Measurements from ENCODE around the gene CSNK2B. TPM values are rescaled to one million over a fixed set of nuclear protein-coding genes. Genes with fewer than 3 reads are reported as not detected.

CSNK2B gene
- total RNA-seq, 1 experiment from 2014 or later: 221 TPM

DNA sequence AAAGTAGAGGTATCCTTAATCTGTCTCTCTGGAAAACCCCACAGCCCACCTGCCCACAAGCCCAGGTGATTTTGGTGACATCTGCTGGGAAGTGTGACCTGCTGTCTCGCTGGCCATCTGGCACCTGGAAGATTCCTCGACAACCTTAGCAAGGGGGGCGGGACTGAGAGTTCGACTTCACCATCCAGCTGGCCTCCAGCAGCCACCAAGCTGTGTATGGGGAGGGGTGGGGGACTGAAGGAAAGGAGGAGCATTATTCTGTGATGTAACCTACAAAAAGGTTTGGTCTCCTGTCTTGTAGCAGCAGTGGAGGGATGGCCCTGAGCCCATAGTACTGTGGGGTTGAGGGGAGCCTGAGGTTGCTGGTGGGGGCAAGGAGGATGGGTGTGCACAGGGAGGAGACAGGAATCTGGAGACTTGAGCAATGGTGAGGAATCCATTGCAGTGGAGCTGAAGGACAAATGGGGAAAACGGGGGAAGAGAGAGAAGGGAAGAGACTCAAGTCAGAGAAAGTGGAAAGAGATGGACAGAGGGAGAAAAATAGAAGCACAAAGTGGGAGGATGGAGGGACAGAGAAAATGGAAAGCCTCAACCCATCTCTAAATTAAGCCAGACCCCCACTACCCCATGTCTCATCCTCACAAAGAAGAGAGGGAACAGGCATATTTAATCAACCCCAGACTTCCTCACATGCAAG lies 44.8 kb downstream of the CSNK2B start:
- H3K9me3 Mint-ChIP-seq (ENCODE audit: unreplicated experiment): no peaks in the 10 kb centered on the region
- Histone ChIP-seq H3K9me3 (no peaks in the 10 kb centered on the region), H3K27me3 (replicated peaks; ENCODE audit: control insufficient read depth, insufficient read depth, low read length) (no peaks in the 10 kb centered on the region), H3K4me1 (peaks cover 26% of the 10 kb centered on the region), H3K4me3 (ENCODE audit: low read depth, low read length) (no peak overlapping the region), H3K36me3 (ENCODE audit: control insufficient read depth, insufficient read depth, low read length) (no peaks in the 10 kb centered on the region)
- H3K36me3 Mint-ChIP-seq (ENCODE audit: insufficient read depth, unreplicated experiment): peaks cover 5% of the 10 kb centered on the region
- no peak for DNase-seq
- ChIA-PET POLR2A (interaction anchor here (0.9 to 1.0 kb wide), 2 partner anchors 28 to 117 kb away, joined by 3 to 4 read pairs; partner anchors contain the start of gene HSPA1B), CTCF (interaction anchor here (1.0 kb wide), 1 partner anchor 30 kb away, joined by 4 read pairs; the partner anchor contains the start of gene LY6G5C)
- BruUV-seq (replicated peaks): no TSS peak
- H3K27me3 Mint-ChIP-seq (ENCODE audit: insufficient read depth, unreplicated experiment): no peaks in the 10 kb centered on the region
- H3K27ac Mint-ChIP-seq (ENCODE audit: unreplicated experiment): no peak overlapping the region
- no peak overlapping the region for H3K4me3 Mint-ChIP-seq (ENCODE audit: unreplicated experiment)
- TF ChIP-seq, protein P1, sequence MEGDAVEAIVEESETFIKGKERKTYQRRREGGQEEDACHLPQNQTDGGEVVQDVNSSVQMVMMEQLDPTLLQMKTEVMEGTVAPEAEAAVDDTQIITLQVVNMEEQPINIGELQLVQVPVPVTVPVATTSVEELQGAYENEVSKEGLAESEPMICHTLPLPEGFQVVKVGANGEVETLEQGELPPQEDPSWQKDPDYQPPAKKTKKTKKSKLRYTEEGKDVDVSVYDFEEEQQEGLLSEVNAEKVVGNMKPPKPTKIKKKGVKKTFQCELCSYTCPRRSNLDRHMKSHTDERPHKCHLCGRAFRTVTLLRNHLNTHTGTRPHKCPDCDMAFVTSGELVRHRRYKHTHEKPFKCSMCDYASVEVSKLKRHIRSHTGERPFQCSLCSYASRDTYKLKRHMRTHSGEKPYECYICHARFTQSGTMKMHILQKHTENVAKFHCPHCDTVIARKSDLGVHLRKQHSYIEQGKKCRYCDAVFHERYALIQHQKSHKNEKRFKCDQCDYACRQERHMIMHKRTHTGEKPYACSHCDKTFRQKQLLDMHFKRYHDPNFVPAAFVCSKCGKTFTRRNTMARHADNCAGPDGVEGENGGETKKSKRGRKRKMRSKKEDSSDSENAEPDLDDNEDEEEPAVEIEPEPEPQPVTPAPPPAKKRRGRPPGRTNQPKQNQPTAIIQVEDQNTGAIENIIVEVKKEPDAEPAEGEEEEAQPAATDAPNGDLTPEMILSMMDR (IDR thresholded peaks at IDR 0.05; ENCODE audit: insufficient read depth in 1 of 2, low read depth in 1 of 2, low read length in 1 of 2, severe bottlenecking in 1 of 2, unreplicated experiment in 1 of 2): no peak
- peaks cover 31% of the 10 kb centered on the region for H3K4me1 Mint-ChIP-seq (ENCODE audit: low read depth, unreplicated experiment)
- intact Hi-C loops (cut with micrococcal nuclease; ENCODE audit: unreplicated experiment): no loop called here

GRCh38 chr6:31711233-31711632 lies 45.4 kb downstream of the CSNK2B start:
- intact Hi-C loops (cut with micrococcal nuclease; ENCODE audit: unreplicated experiment): no loop called here
- Mint-ChIP-seq H3K27me3 (ENCODE audit: insufficient read depth, unreplicated experiment) (no peaks in the 10 kb centered on the region), H3K36me3 (ENCODE audit: insufficient read depth, unreplicated experiment) (peaks cover 5% of the 10 kb centered on the region), H3K4me3 (ENCODE audit: unreplicated experiment) (no peak overlapping the region), H3K27ac (ENCODE audit: unreplicated experiment) (no peak overlapping the region), H3K9me3 (ENCODE audit: unreplicated experiment) (no peaks in the 10 kb centered on the region), H3K4me1 (ENCODE audit: low read depth, unreplicated experiment) (peaks cover 31% of the 10 kb centered on the region)
- Histone ChIP-seq H3K9me3 (no peaks in the 10 kb centered on the region), H3K4me1 (peaks cover 26% of the 10 kb centered on the region), H3K36me3 (ENCODE audit: control insufficient read depth, insufficient read depth, low read length) (no peaks in the 10 kb centered on the region), H3K27me3 (replicated peaks; ENCODE audit: control insufficient read depth, insufficient read depth, low read length) (no peaks in the 10 kb centered on the region), H3K4me3 (ENCODE audit: low read depth, low read length) (no peak overlapping the region)
- TF ChIP-seq, protein P1 (IDR thresholded peaks at IDR 0.05; ENCODE audit: insufficient read depth in 1 of 2, low read depth in 1 of 2, low read length in 1 of 2, severe bottlenecking in 1 of 2, unreplicated experiment in 1 of 2): no peak
- CTCF ChIA-PET: interaction anchor here (1.0 kb wide), 1 partner anchor 30 kb away, joined by 4 read pairs; the partner anchor contains the start of gene LY6G5C
- no peak for DNase-seq
- no TSS peak for BruUV-seq (replicated peaks)
- POLR2A ChIA-PET: interaction anchor here (0.9 kb wide), 1 partner anchor 116 kb away, joined by 4 read pairs; the partner anchor contains the start of gene HSPA1B

DNA sequence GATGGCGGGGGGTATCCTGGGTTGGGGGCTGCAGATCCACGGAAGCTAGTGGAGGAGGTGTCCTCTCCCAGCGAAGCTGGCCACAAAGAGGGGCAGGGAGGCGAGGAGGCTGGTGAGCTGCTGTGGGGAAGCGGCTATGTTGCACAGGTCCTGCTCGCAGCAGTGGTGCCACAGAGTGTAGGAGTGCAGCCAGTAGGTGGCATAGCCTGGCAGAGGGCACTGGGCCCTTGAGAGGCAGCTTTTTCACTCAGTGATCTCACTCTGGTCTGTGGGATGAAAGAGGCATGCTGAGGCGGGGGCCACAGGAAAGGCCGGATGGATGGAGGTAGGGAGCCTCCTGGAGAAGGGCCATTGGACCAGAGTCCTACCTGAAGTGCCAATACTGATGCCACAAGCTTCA lies 46.4 kb downstream of the CSNK2B start:
- no peak for DNase-seq
- peaks cover 26% of the 10 kb centered on the region for H3K4me1 ChIP-seq
- CTCF ChIA-PET: interaction anchor here (1.0 kb wide), 1 partner anchor 57 kb away, joined by 3 read pairs; no protein-coding TSS in a partner anchor
- Mint-ChIP-seq H3K27me3 (ENCODE audit: insufficient read depth, unreplicated experiment) (no peaks in the 10 kb centered on the region), H3K4me1 (ENCODE audit: low read depth, unreplicated experiment) (peaks cover 32% of the 10 kb centered on the region), H3K9me3 (ENCODE audit: unreplicated experiment) (no peaks in the 10 kb centered on the region), H3K27ac (ENCODE audit: unreplicated experiment) (peak overlapping the region; percentile 47), H3K36me3 (ENCODE audit: insufficient read depth, unreplicated experiment) (peaks cover 5% of the 10 kb centered on the region), H3K4me3 (ENCODE audit: unreplicated experiment) (peak overlapping the region; percentile 34)
- H3K9me3 ChIP-seq: no peaks in the 10 kb centered on the region
- H3K4me3 ChIP-seq (ENCODE audit: low read depth, low read length): no peak overlapping the region
- intact Hi-C loops (cut with micrococcal nuclease; ENCODE audit: unreplicated experiment): no loop called here
- no peaks in the 10 kb centered on the region for H3K27me3 ChIP-seq (replicated peaks; ENCODE audit: control insufficient read depth, insufficient read depth, low read length)
- POLR2A ChIA-PET: no interaction called here
- TF ChIP-seq, protein P1 (IDR thresholded peaks at IDR 0.05; ENCODE audit: insufficient read depth in 1 of 2, low read depth in 1 of 2, low read length in 1 of 2, severe bottlenecking in 1 of 2, unreplicated experiment in 1 of 2): no peak
- no peaks in the 10 kb centered on the region for H3K36me3 ChIP-seq (ENCODE audit: control insufficient read depth, insufficient read depth, low read length)
- no TSS peak for BruUV-seq (replicated peaks)

Data from Caco-2 (cell line).